OCI-LY7 (cell line): ENCODE data around the gene PLCB1. TPM values are rescaled to one million over a fixed set of nuclear protein-coding genes. Genes with fewer than 3 reads are reported as not detected.

ENCODE experiments used
- BruUV-seq: library from RNA; stranded (reverse); fragments of 400-500 nt; replicated peaks from 2 replicates; lab custom pipeline; 2021; lab: Mats Ljungman, UMichigan
- CTCF ChIA-PET: fragments of 300-600 bp; sonication (Branson Sonifier 250); formaldehyde crosslinking; loops from one replicate; lab custom pipeline; 2022; ENCODE audit warnings: antibody characterized with exemption; ENCODE audit not compliant: unreplicated experiment; lab: Charles Lee
- POLR2A ChIA-PET: fragments of 300-600 bp; sonication (Branson Sonifier 250); formaldehyde crosslinking; loops from one replicate; lab custom pipeline; 2022; ENCODE audit warnings: antibody characterized with exemption; lab: Charles Lee
- DNase-seq: peaks from one replicate; pipeline ENCODE4 v3.0.0-alpha.2; 2015; ENCODE audit warnings: low spot score
- H2AFZ ChIP-seq: fragments of 200-600 bp; sonication (generic), shearing (Covaris generic); 2 replicates; pipeline ENCODE4 v1.6.1; 2014; ENCODE audit warnings: mild to moderate bottlenecking, antibody characterized with exemption, low read length, moderate library complexity
- H3K27ac ChIP-seq: fragments of 200-600 bp; sonication (generic); 2 replicates; pipeline ENCODE4 v1.5.1; 2014; ENCODE audit warnings: mixed run types, low read depth, mild to moderate bottlenecking, moderate library complexity, low read length, inconsistent platforms; ENCODE audit not compliant: poor library complexity, severe bottlenecking
- H3K36me3 ChIP-seq: fragments of 200-600 bp; sonication (generic); 2 replicates; pipeline ENCODE4 v1.6.1; 2014; ENCODE audit warnings: mild to moderate bottlenecking, antibody characterized with exemption, low read length, moderate library complexity, mixed read lengths; ENCODE audit not compliant: insufficient read depth
- H3K4me1 ChIP-seq: fragments of 200-600 bp; sonication (generic); 2 replicates; pipeline ENCODE4 v1.5.1; 2014; ENCODE audit warnings: mild to moderate bottlenecking, low read length; ENCODE audit not compliant: insufficient read depth, poor library complexity, severe bottlenecking
- H3K4me2 ChIP-seq: fragments of 200-600 bp; sonication (generic); 2 replicates; pipeline ENCODE4 v1.6.1; 2014; ENCODE audit warnings: mild to moderate bottlenecking, low read length
- H3K4me3 ChIP-seq: fragments of 200-600 bp; sonication (generic); 2 replicates; pipeline ENCODE4 v1.5.1; 2014; ENCODE audit warnings: mild to moderate bottlenecking, low read depth, low read length; ENCODE audit not compliant: poor library complexity, severe bottlenecking
- H3K79me2 ChIP-seq: fragments of 200-600 bp; sonication (generic); 2 replicates; pipeline ENCODE4 v1.6.1; 2016; ENCODE audit warnings: low read depth, mild to moderate bottlenecking, low read length, moderate library complexity, mixed read lengths; ENCODE audit not compliant: insufficient read depth
- H3K9me2 ChIP-seq: fragments of 200-600 bp; sonication (generic); 2 replicates; pipeline ENCODE4 v1.6.1; 2016; ENCODE audit warnings: mild to moderate bottlenecking, low read length, mixed read lengths; ENCODE audit not compliant: insufficient read depth
- H3K9me3 ChIP-seq: fragments of 200-600 bp; sonication (generic); 2 replicates; pipeline ENCODE4 v1.6.1; 2014; ENCODE audit warnings: mild to moderate bottlenecking, mixed run types, low read length, mixed read lengths
- H4K20me1 ChIP-seq: fragments of 200-600 bp; sonication (generic); 2 replicates; pipeline ENCODE4 v1.6.1; 2014; ENCODE audit warnings: mild to moderate bottlenecking, antibody characterized with exemption, low read length, moderate library complexity, mixed read lengths; ENCODE audit not compliant: insufficient read depth
- CTCF ChIP-seq: fragments of 200-600 bp; sonication (generic); conservative IDR thresholded peaks from 2 replicates; pipeline ENCODE4 v1.5.1; 2014; ENCODE audit warnings: mild to moderate bottlenecking, antibody characterized with exemption, low read length, moderate library complexity, mixed read lengths
- EZH2phosphoT487 ChIP-seq: fragments of 200-600 bp; sonication (generic); IDR thresholded peaks from 2 replicates; pipeline ENCODE4 v1.6.1; 2018; ENCODE audit warnings: low read depth, borderline replicate concordance, mild to moderate bottlenecking, mixed run types, antibody characterized with exemption, low read length, moderate library complexity, mixed read lengths
- intact Hi-C: fragments of 100-400 bp; cut with micrococcal nuclease; formaldehyde crosslinking; loops from one replicate; pipeline ENCODE4 v1.10.0; 2022; ENCODE audit not compliant: unreplicated experiment
- total RNA-seq, 2 experiments: library from RNA; depleted of rRNA in 1 of 2; stranded (reverse); fragments of >200 nt in 1 of 2; shearing (Covaris generic) in 1 of 2; gene quantifications; 2 replicates each; pipeline ENCODE4 v1.2.3, GENCODE V29; 2014 to 2022

PLCB1 gene
- total RNA-seq, 2 experiments from 2014 or later: 14.6 to 30.5 TPM

- CTCF ChIA-PET: no interaction called here
- intact Hi-C loops: no loop called here
- Histone ChIP-seq H3K9me2 (no peaks in the 10 kb centered on the region), H3K9me3 (no peaks in the 10 kb centered on the region), H3K27ac (no peak overlapping the region), H3K4me3 (no peak overlapping the region), H3K4me2 (no peak overlapping the region), H2AFZ (no peak overlapping the region), H4K20me1 (no peaks in the 10 kb centered on the region), H3K4me1 (no peaks in the 10 kb centered on the region), H3K36me3 (no peaks in the 10 kb centered on the region), H3K79me2 (no peaks in the 10 kb centered on the region)
- TF ChIP-seq CTCF (no peak), EZH2phosphoT487 (no peak)
- no TSS peak for BruUV-seq
- POLR2A ChIA-PET: no interaction called here
- DNase-seq: no peak
Observed at GRCh38 chr20:8912731-8913130, 780.7 kb downstream of the PLCB1 start.

- Histone ChIP-seq H3K79me2 (no peaks in the 10 kb centered on the region), H3K4me3 (no peak overlapping the region), H2AFZ (no peak overlapping the region), H3K4me2 (no peak overlapping the region), H3K36me3 (no peaks in the 10 kb centered on the region), H3K9me2 (no peaks in the 10 kb centered on the region), H4K20me1 (no peaks in the 10 kb centered on the region), H3K9me3 (no peaks in the 10 kb centered on the region), H3K4me1 (no peaks in the 10 kb centered on the region), H3K27ac (no peak overlapping the region)
- TF ChIP-seq CTCF: no peak
- no peak for TF ChIP-seq EZH2phosphoT487
- DNase-seq: no peak
- ChIA-PET CTCF (no interaction called here), POLR2A (no interaction called here)
- BruUV-seq: no TSS peak
- intact Hi-C loops: no loop called here
Observed at GRCh38 chr20:8913456-8913855, 781.4 kb downstream of the PLCB1 start.

- Histone ChIP-seq H3K36me3 (no peaks in the 10 kb centered on the region), H4K20me1 (no peaks in the 10 kb centered on the region), H3K79me2 (no peaks in the 10 kb centered on the region), H3K27ac (no peak overlapping the region), H2AFZ (no peak overlapping the region), H3K4me3 (no peak overlapping the region), H3K9me3 (no peaks in the 10 kb centered on the region), H3K4me1 (no peaks in the 10 kb centered on the region), H3K4me2 (no peak overlapping the region), H3K9me2 (no peaks in the 10 kb centered on the region)
- DNase-seq: no peak
- no TSS peak for BruUV-seq
- CTCF ChIA-PET: no interaction called here
- TF ChIP-seq CTCF: no peak
- no peak for TF ChIP-seq EZH2phosphoT487
- POLR2A ChIA-PET: no interaction called here
- intact Hi-C loops: no loop called here
Observed at GRCh38 chr20:8914421-8914820, 782.4 kb downstream of the PLCB1 start.
